Testis (tissue), 2 donors: ENCODE results near the gene PMVK.

Experiments used
- POLR2A ChIP-seq: fragments of 450-650 bp; IDR thresholded peaks from one replicate; pipeline ENCODE4 v1.6.1; 2017; ENCODE audit warnings: antibody characterized with exemption, mild to moderate bottlenecking, moderate library complexity
- TF ChIP-seq, protein P1 (sequence below), 3 experiments: fragments of 450-650 bp in 2 of 3; fragments of 200-600 bp in 1 of 3; sonication (generic) in 1 of 3; IDR thresholded peaks; one replicate each; pipeline ENCODE4 v1.5.1; 2016 to 2019; ENCODE audit warnings: antibody characterized with exemption in 3 of 3, mild to moderate bottlenecking in 2 of 3, moderate library complexity in 1 of 3

DNA sequence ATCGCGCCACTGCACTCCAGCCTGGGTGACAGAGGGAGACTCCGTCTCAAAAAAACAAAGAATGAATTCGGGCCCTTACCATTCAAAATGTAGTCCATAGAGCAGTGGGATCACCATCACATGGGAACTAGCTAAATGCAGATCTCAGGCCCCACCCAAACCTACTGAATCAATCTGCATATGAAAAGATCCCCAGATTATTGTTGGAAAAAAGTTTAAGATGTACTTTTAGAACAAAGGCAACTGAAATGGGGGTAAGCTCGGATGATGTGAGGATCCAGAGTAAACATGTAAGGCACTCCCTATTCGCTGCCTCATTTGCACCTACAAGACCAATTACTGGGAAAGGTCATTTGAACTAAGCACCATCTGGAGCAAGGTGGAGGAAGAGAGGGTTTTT is 45.8 kb upstream of the PMVK start:
- TF ChIP-seq, protein P1, sequence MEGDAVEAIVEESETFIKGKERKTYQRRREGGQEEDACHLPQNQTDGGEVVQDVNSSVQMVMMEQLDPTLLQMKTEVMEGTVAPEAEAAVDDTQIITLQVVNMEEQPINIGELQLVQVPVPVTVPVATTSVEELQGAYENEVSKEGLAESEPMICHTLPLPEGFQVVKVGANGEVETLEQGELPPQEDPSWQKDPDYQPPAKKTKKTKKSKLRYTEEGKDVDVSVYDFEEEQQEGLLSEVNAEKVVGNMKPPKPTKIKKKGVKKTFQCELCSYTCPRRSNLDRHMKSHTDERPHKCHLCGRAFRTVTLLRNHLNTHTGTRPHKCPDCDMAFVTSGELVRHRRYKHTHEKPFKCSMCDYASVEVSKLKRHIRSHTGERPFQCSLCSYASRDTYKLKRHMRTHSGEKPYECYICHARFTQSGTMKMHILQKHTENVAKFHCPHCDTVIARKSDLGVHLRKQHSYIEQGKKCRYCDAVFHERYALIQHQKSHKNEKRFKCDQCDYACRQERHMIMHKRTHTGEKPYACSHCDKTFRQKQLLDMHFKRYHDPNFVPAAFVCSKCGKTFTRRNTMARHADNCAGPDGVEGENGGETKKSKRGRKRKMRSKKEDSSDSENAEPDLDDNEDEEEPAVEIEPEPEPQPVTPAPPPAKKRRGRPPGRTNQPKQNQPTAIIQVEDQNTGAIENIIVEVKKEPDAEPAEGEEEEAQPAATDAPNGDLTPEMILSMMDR (IDR thresholded peaks at IDR 0.05), result no peak
- TF ChIP-seq POLR2A, result no peak
